ENCODE data around the gene CCDC85A. TPM values are rescaled to one million over a fixed set of nuclear protein-coding genes. Genes with fewer than 3 reads are reported as not detected.

Gene CCDC85A
- total RNA-seq, 1 donor from 2014 or later = 16.4 TPM

DNA sequence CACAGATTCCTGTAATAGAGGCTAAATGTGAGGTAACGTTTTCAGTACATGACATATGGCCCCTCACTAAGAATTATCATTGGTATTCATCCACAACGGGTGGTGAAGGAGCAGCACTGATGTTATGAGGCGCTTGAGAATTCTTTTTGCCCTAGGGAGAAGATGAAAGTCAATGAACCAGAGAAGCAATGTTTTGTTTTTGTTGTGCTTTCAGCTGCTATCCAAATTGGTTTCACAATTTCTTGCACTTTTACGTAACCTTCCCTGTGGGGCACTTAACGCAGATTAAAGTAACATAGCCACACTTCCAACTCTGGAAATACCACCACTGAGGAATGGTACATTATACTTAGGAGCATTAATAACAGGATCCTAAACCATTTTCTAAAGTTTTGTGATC lies 13.3 kb upstream of the CCDC85A start:
- peaks cover 15% of the 10 kb centered on the region for H3K36me3 Mint-ChIP-seq (ENCODE audit: low read depth, unreplicated experiment)
- no peaks in the 10 kb centered on the region for H3K4me1 Mint-ChIP-seq (ENCODE audit: unreplicated experiment)
- H3K4me3 Mint-ChIP-seq (ENCODE audit: unreplicated experiment) = no peak overlapping the region
- peaks cover 3% of the 10 kb centered on the region for H3K27me3 Mint-ChIP-seq (ENCODE audit: unreplicated experiment)
- no peak for DNase-seq (ENCODE audit: low spot score)
- H3K9me3 Mint-ChIP-seq (ENCODE audit: unreplicated experiment) = no peaks in the 10 kb centered on the region
- H3K27ac Mint-ChIP-seq (ENCODE audit: unreplicated experiment) = no peak overlapping the region
- TF ChIP-seq, protein P1, sequence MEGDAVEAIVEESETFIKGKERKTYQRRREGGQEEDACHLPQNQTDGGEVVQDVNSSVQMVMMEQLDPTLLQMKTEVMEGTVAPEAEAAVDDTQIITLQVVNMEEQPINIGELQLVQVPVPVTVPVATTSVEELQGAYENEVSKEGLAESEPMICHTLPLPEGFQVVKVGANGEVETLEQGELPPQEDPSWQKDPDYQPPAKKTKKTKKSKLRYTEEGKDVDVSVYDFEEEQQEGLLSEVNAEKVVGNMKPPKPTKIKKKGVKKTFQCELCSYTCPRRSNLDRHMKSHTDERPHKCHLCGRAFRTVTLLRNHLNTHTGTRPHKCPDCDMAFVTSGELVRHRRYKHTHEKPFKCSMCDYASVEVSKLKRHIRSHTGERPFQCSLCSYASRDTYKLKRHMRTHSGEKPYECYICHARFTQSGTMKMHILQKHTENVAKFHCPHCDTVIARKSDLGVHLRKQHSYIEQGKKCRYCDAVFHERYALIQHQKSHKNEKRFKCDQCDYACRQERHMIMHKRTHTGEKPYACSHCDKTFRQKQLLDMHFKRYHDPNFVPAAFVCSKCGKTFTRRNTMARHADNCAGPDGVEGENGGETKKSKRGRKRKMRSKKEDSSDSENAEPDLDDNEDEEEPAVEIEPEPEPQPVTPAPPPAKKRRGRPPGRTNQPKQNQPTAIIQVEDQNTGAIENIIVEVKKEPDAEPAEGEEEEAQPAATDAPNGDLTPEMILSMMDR (IDR thresholded peaks at IDR 0.05; ENCODE audit: unreplicated experiment) = no peak

DNA sequence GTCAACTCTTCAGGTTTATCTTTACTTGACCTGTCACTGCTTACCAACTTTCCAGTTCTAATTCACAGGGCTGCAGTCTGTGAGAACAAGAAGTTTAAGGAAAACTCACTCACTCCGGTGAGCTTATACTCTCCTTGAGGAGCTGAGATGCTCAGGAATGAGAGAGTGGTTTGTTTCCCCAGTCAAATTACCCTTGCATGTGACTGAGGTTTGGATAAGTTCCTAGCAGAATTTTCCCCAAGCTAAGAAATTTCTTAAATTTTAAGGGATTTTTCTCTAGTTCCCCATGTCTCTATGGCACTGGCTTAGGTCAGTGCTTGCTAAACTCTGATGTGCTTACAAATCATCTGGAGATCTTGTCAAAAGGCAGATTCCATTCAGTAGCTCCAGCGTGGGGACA lies 12.8 kb upstream of the CCDC85A start:
- TF ChIP-seq, protein P1 (IDR thresholded peaks at IDR 0.05; ENCODE audit: unreplicated experiment) = no peak
- Mint-ChIP-seq H3K36me3 (ENCODE audit: low read depth, unreplicated experiment) (peaks cover 16% of the 10 kb centered on the region), H3K4me1 (ENCODE audit: unreplicated experiment) (peaks cover 4% of the 10 kb centered on the region), H3K27me3 (ENCODE audit: unreplicated experiment) (peaks cover 3% of the 10 kb centered on the region), H3K4me3 (ENCODE audit: unreplicated experiment) (no peak overlapping the region), H3K9me3 (ENCODE audit: unreplicated experiment) (no peaks in the 10 kb centered on the region), H3K27ac (ENCODE audit: unreplicated experiment) (no peak overlapping the region)
- DNase-seq (ENCODE audit: low spot score) = no peak

DNA sequence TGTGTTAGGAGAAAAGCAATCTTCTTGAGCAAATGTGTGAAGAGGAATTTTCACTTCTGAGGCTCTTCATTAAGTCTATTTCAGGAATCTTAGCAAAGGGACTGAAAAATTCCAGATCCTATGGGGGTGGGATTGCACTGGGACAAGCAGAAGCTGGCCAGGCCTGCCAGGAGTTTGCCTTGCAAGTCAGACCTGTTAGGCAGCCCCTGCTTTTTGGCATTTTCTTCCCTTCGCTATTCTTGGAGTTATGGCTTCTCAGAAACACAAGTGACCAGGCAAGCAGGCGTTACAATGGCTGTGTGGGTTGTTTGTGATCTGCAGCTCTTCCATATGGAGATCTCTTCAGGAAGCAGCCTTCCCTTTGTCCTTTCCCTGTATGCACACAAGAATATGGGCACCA lies 8.0 kb upstream of the CCDC85A start:
- Mint-ChIP-seq H3K36me3 (ENCODE audit: low read depth, unreplicated experiment) (peaks cover 18% of the 10 kb centered on the region), H3K9me3 (ENCODE audit: unreplicated experiment) (no peaks in the 10 kb centered on the region), H3K27ac (ENCODE audit: unreplicated experiment) (no peak overlapping the region), H3K4me3 (ENCODE audit: unreplicated experiment) (peak overlapping the region; percentile 19), H3K4me1 (ENCODE audit: unreplicated experiment) (peaks cover 6% of the 10 kb centered on the region), H3K27me3 (ENCODE audit: unreplicated experiment) (peaks cover 7% of the 10 kb centered on the region)
- DNase-seq (ENCODE audit: low spot score) = no peak
- TF ChIP-seq, protein P1 (IDR thresholded peaks at IDR 0.05; ENCODE audit: unreplicated experiment) = no peak

DNA sequence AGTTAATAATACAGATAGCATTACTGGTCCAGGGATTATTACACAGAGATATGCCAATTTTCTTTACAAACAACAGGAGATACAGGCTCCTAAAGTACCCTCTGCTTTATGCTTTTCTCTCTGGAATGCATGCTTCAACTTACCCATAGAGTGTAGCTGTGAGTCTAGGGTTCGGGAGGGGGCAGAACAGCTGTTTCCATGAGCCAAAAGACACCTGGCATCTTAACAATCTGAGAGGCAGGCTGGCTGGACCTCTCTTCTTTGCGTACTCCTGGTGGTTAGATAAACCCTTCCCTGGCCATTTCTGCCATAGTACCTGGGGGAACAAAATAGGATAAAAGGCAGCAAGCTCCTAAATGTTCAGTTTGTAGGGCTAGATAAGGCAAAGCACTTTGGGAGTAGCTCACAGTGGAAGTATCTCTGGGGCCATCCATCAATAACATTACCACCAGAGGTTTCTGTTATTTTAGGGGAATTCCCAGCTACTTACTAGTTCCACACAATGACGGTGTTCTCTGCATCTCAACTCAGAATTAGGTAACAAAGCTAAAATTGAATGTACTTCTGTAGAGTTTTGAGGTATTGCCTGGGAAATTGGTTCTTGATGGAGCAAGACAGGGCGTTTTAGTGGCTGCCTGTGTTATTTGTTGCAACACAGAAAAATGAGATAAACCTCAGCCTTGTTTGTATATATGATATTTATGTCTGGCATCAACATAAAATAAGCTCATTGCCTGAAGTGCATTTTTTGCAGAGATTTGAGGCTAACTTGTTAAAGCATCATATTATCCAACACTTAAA lies 6.2 kb upstream of the CCDC85A start:
- H3K4me1 Mint-ChIP-seq (ENCODE audit: unreplicated experiment) = peaks cover 13% of the 10 kb centered on the region
- H3K4me3 Mint-ChIP-seq (ENCODE audit: unreplicated experiment) = no peak overlapping the region
- H3K27me3 Mint-ChIP-seq (ENCODE audit: unreplicated experiment) = peaks cover 16% of the 10 kb centered on the region
- TF ChIP-seq, protein P1 (IDR thresholded peaks at IDR 0.05; ENCODE audit: unreplicated experiment) = no peak
- no peaks in the 10 kb centered on the region for H3K9me3 Mint-ChIP-seq (ENCODE audit: unreplicated experiment)
- no peak for DNase-seq (ENCODE audit: low spot score)
- H3K27ac Mint-ChIP-seq (ENCODE audit: unreplicated experiment) = no peak overlapping the region
- H3K36me3 Mint-ChIP-seq (ENCODE audit: low read depth, unreplicated experiment) = peaks cover 24% of the 10 kb centered on the region

- H3K27me3 Mint-ChIP-seq (ENCODE audit: unreplicated experiment) = peaks cover 19% of the 10 kb centered on the region
- TF ChIP-seq, protein P1 (IDR thresholded peaks at IDR 0.05; ENCODE audit: unreplicated experiment) = peak; percentile 18
- peaks cover 20% of the 10 kb centered on the region for H3K4me1 Mint-ChIP-seq (ENCODE audit: unreplicated experiment)
- no peak overlapping the region for H3K27ac Mint-ChIP-seq (ENCODE audit: unreplicated experiment)
- H3K4me3 Mint-ChIP-seq (ENCODE audit: unreplicated experiment) = no peak overlapping the region
- H3K36me3 Mint-ChIP-seq (ENCODE audit: low read depth, unreplicated experiment) = peaks cover 28% of the 10 kb centered on the region
- DNase-seq (ENCODE audit: low spot score) = no peak
- H3K9me3 Mint-ChIP-seq (ENCODE audit: unreplicated experiment) = no peaks in the 10 kb centered on the region
Measured at GRCh38 chr2:56179931-56180330, 3.9 kb upstream of the CCDC85A start.

Data from endothelial cell (in vitro differentiated cells).